CD4-positive, alpha-beta T cell treated with Interleukin-2 at 100 ng/mL for 4 hours (primary cell): Measurements from ENCODE around the gene PELI3.
"Not testable (repeated sequence)": the region's sequence is repeated elsewhere in the genome, so short reads cannot be mapped to it uniquely, and the experiment has no call there.

Experiments used
- DNase-seq: peaks from one replicate; pipeline ENCODE4 v3.0.0-alpha.2; 2020; ENCODE audit warnings: low spot score

PELI3 gene, protein sequence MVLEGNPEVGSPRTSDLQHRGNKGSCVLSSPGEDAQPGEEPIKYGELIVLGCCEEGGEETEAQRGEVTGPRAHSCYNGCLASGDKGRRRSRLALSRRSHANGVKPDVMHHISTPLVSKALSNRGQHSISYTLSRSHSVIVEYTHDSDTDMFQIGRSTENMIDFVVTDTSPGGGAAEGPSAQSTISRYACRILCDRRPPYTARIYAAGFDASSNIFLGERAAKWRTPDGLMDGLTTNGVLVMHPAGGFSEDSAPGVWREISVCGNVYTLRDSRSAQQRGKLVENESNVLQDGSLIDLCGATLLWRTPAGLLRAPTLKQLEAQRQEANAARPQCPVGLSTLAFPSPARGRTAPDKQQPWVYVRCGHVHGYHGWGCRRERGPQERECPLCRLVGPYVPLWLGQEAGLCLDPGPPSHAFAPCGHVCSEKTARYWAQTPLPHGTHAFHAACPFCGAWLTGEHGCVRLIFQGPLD

GRCh38 chr11:66466225-66467033, at the start of gene PELI3:
PELI3 (plus strand) TSS chr11:66466905; CDS start chr11:66468129, 1,224 bp downstream.
- DNase-seq = peak; percentile 95

DNA sequence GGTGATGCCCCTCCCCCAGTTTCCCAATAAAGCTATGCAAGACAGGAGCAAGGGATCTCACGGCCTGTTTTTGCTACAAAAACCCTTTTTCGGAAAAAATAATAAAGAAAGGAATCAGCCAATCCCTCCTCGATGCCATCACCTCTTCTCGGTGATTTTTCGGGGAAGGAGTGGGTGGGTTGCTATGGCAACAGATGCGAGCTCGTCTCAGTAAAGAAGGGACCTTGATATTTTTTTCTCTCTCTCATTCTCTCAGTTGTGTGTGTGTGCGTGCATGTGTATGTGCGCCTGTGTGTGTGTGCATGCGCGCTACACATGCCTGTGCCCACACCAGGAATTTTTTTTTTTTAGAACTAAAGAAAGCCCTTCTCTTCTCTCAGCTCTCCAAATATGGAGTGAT, 49.7 kb upstream of the PELI3 start:
- DNase-seq = no peak

DNA sequence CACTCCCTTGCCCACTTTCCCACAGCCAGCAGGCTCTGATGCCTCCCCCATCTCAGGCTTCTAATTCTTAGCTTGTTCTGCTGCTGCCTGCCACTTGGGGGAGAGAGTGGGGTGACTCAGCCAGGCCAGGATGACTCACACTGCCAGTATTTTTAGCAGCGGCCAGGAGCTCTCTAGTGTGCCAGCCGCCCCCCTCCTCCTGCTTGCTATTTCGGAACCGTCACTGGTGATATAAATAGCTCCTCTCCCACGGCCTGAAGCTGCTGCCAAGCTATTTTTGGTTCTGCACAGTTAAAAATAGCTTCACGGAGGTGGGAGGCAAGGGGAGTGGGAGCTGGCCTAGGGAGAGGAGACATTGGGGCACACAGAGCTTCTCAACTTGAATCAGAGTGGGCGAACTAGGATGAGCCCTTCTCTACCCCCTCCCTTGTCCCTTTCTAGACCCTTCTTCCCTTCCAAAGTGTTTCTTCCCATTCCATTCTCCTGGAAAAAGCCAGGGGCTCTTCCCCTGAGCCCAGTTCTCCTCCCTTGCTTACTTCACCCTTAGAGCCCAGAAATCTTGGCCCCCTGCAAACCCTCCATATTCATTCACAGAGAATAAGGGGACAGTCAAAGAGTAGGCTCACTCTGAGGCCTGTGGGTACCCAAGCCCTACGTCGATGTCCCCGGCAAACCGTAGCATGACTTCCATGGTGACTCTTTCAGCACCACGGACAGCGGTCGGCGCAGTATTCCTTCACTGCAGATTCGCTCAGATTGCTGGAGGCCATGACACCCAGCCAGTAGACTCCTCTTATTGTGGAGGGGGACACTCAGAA, 48.3 kb upstream of the PELI3 start:
- DNase-seq = peak; percentile 40

- DNase-seq = no peak
These were observed 47.8 kb upstream of the PELI3 start for GRCh38 chr11:66418986-66419308.

DNA sequence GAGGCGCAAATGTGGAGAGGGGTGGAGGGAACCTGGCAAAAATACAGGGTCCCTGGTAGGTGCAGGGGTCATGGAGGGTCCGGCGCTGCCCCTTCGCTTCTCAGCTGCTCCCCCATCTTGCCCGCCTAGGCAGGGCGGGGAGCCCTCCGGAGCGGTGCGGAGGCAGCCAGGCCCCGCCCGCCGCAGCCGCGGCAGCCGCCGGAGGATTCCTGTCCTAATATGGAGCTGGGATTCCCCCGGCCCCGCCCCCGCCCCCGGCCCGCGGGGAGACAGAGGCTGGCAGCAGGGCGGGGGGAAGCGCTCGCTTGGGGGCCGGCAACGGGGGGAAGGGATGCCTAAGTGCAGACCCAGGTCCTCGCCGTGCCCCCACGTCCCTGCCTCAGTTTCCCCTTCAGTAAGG, 46.9 kb upstream of the PELI3 start:
- DNase-seq = no peak

DNA sequence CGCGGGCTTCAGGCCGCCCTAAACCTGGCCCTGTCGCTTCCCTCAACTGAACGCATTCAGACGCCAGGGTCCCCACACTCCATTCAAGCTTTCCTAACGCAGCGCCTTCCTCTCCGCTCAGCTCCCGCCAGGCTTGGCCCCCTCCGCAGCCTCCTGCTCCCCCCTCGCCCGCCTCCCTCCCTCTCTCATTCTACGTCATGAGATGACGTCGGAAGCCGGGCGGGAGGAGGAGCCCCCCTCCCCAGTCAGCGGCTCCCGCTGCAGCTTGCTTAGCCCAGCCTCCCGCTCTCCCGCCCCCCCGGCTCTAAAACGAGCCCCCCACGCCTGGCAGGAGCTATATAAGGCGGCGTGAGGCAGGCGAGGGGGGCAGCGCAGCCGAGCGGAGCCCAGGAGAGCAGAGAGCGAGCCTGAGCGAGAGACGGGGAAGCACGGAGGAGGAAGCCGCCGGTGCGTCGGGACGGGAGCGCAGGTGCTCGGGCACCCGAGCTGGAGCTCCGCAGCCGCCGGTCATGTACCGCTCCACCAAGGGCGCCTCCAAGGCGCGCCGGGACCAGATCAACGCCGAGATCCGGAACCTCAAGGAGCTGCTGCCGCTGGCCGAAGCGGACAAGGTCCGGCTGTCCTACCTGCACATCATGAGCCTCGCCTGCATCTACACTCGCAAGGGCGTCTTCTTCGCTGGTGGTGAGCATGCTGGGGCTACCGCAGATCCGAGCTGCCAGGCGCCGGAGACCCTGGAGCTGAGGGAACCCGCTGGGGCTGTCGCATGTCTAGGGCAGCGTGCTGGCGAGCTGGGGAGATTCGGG, 45.8 kb upstream of the PELI3 start, which contains the start of gene NPAS4:
Gene NPAS4, plus strand, starts transcription at position 365 of the 806 bp plus-strand sequence. Its CDS starts 145 bp downstream, at position 510.
- no peak for DNase-seq

- peak; percentile 89 for DNase-seq
These were observed 45.1 kb upstream of the PELI3 start for GRCh38 chr11:66421492-66422205.

- DNase-seq = no peak
These were observed 40.4 kb upstream of the PELI3 start for GRCh38 chr11:66426314-66426713.

DNA sequence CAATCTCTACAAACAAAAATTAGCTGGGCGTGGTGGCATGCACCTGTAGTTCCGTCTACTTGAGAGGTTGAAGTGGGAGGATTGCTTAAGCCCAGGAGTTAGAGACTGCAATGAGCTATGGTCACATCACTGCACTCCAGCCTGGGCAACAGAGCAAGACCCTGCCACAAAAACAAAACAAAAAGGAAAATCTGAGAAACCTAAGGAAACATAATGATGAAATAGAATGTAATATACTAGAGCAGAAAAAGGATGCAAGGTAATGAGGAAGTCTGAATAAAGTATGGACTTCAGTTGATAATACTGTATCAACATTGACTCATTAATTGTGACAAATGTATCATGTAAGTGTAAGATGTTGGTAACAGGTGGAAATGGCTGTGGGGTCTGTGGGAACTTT, 37.8 kb upstream of the PELI3 start:
- DNase-seq = no peak

DNA sequence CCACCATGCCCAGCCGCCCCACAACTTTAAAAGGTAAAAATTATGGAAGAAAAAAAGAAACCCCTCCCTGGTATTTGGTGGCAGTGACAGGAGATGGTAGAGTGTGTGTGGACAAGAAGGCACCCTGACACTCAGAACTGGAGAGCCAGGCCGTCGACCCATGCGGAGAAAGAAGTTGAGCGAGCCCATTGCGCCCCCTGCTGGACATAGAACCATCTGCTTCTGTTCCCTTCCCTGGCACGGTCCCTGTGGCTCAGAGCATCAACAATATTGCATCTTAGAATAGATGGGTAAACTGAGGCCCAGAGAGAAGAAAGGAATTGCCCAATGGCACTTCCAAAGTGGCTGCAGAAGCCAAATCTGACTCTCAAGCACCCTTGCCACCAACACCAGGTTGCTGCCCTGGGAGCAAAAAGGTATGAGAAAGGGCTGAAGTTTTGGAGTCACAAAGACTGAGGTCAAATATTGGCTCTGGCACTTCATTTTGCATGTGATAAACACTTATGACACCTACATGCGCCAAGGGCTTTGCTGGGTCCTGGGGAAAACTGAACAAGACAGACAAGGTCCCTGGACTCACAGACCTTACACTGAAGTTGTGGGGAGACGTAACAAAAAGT, 36.6 kb upstream of the PELI3 start:
- peak; percentile 73 for DNase-seq

DNA sequence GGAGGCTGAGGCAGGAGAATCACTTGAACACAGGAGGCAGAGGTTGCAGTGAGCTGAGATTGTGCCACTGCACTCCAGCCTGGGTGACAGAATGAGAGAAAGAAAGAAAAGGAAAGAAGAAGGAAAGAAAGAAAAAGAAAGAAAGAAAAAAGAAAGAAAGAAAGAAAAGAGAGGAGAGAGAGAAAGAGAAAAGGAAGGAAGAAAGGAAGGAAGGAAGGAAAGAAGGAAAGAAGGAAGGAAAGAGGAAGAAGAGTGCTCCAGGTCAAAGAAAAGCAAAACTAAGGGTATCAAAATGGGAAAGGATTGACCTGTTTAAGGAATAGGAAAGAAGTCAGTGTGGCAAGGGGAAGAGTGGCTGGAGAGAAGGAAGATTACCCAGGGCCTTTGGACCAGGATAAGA, 35.4 kb upstream of the PELI3 start:
- DNase-seq = not testable (repeated sequence)

DNA sequence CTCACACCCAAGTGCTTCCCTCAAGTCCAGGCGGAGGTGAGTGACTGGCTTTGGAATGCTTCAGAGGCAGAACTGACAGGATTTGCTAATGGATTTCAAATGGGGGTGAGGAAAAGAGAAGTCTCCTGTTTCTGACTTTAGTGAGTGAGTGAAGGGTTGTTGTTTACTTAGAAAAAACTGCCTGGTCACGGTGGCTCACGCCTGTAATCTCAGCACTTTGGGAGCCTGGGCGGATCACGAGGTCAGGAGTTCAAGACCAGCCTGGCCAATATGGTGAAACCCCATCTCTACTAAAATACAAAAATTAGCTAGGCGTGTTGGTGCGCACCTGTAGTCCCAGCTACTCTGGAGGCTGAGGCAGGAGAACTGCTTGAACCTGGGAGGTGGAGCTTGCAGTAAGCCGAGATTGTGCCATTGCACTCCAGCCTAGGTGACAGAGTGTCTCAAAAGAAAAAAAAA, 34.8 kb upstream of the PELI3 start:
- not testable (repeated sequence) for DNase-seq

DNA sequence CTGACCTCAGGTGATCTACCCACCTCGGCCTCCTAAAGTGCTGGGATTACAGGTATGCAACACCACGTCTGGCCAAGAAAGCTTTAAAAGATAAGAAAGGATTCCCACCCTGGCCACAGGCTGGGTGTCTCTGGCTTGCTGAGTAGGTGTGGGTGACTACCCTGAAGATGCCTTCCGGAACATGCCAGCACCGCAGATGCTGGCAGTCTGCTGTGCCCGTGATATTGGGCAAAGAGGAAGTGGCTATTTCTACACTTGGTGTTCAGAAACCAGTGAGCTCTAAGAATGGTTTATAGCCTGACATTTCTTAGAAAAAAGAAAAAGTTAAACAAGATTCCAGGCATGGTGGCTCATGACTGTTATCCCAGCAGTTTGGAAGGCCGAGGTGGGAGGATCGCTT, 34.1 kb upstream of the PELI3 start:
- DNase-seq = no peak

GRCh38 chr11:66437979-66438503, 28.7 kb upstream of the PELI3 start:
- DNase-seq = no peak

GRCh38 chr11:66438504-66439466, 27.9 kb upstream of the PELI3 start, which contains the start of gene MRPL11:
MRPL11 (minus strand) TSS chr11:66438848; CDS start chr11:66438754, 94 bp downstream.
- DNase-seq = peak; percentile 92

GRCh38 chr11:66440101-66440939, 26.4 kb upstream of the PELI3 start:
- DNase-seq = not testable (repeated sequence)

DNA sequence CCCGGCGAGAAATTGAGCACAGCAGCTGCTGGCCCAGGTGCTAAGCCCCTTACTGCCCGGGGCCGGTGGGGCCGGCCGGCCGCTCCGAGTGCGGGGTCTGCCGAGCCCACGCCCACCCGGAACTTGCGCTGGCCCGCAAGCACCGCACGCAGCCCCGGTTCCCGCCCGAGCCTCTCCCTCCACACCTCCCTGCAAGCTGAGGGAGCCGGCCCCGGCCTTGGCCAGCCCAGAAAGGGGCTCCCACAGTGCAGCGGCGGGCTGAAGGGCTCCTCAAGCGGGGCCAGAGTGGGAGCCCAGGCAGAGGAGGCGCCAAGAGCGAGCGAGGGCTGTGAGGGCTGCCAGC, 25.8 kb upstream of the PELI3 start:
- not testable (repeated sequence) for DNase-seq

DNA sequence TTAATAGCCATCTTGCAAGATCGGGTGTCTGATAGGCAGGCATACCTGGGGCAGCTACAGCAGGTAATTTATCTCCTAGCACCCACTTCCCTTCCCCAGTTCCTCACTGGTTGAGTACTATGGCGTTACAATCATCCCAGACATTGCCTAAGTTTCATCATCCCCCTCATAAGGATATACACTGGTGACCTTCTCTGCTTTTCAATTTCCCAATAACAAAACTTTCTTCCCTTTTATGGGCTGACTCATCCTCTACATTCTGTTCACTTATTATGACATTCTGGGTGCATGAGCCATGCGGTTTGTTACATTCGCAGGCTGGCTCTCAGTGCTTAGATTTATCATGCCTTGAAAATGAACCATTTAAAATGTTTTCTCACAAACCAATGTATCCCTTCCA, 23.1 kb upstream of the PELI3 start:
- no peak for DNase-seq
